ENCODE results near the gene SCD5.

SCD5 gene

DNA sequence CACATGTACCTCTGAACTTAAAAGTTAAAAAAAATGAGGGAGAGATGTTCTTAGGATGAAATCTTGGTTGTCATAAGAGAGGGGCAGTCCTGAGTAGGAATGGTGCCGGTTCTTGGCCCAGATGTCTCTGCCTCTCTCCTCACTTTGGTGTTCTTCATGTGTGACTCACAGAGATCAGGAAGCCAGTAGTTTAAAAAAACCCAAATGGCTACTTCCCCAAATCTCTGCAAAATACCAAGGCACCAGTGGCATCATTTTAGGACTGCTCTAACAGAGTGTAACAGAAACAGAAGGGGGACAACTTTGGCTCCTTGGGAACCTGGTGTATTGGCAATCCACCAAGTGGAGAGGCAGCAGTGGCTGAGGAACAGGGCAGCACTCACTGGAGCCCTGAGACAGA lies 116.8 kb downstream of the SCD5 start:
- no peak for DNase-seq

GRCh38 chr4:82680834-82681233 lies 117.8 kb downstream of the SCD5 start:
- no peak for DNase-seq

DNA sequence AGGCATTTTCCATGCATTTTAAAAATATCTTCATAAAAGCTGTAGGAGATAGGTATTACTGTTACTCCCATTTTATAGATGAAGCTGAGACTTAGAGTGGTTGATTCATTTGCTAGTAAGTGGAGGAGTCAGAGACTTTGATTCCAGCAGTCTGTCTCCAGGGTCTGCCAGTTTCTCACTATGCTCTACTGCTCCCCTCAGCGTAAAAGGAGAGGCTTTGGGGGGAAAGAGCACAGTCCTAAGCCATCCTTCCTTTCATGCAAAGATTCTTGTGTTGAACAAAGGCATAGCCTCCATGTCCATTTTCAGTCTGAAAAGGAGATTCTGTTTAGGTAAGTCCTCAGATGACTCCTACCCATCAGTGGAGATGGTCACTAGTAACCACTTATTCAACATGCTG lies 119.1 kb downstream of the SCD5 start:
- no peak for DNase-seq

DNA sequence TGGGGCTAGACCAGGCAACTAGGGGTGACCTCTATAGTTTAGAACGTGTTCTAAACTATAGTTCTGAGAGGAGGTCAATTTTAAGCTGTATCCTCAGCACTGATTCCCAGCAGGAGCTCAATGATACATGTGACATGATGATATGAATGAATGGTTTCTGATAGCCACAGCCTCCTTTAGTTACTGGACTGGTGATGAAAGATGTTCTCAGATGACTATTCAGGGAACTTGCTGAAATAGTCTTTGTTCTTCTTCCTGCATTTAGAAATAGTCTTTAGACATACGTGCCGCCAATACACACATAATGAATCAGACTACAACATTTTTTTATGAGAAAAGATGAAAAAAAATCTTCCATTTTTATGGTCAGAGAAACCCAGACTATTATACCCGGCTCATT lies 120.5 kb downstream of the SCD5 start:
- DNase-seq, result no peak

GRCh38 chr4:82677327-82677726 lies 121.3 kb downstream of the SCD5 start:
- DNase-seq, result no peak

GRCh38 chr4:82667761-82668480 lies 130.7 kb downstream of the SCD5 start:
- DNase-seq, result no peak

- no peak for DNase-seq
Measured at GRCh38 chr4:82666970-82667665, 131.5 kb downstream of the SCD5 start.

DNA sequence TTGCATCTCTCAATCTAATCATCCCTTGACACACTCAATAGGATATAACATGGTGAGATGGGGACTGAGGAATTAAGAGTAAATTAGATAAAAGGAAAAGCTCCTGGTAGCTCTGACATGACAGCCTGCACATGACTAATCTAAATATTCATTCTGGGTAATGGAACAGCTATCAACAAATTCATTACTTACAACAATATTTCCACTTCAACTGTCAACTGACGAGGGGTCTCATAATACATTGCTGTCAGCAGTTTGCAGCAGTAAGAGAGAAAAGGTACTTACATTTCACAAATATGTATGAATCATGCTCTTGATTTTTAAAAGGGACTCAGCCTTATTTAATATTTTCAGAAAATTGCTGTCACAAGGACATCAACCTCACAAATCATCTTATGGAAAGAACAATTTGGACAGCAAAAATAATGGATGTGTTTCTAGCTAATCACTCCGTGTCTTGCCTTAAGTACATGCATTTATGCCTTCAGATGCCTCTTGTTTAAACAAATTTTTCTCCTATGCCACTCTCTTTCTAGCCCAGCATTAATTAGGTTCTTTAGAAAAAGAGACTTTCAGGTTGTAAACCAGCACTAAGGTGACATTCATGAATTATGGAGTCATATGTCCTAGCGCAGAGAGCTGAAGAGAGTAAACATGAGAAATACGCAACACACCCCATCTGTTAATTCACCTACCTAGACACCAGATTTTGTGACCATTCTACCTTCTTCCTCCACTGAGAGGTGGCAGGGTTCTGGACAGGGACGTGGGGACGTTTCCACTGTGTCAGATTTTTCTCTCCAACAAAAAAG lies 137.2 kb downstream of the SCD5 start:
- no peak for DNase-seq

DNA sequence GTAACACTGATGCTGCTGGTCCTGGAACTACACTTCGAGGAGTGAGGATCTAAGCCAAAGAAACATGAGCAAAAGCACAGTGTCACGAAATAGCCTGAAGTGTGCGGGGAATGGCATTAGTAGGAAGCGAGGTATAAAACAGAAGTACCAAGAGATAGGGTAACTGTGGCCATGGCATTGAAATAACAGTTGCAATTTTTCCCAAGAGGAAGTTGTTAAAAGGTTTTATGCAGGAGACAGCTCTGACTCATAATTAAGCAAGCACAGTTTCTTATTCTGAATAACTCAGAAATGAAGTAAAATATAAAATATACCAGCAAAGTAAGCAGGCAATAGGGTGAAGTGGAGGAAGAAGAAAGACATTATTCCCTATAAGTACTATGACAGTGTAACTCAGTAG lies 146.5 kb downstream of the SCD5 start:
- DNase-seq, result no peak

GRCh38 chr4:82650868-82651267 lies 147.7 kb downstream of the SCD5 start:
- DNase-seq, result no peak

GRCh38 chr4:82648356-82648755 lies 150.2 kb downstream of the SCD5 start:
- DNase-seq, result no peak

GRCh38 chr4:82645936-82646565 lies 152.5 kb downstream of the SCD5 start:
- DNase-seq, result no peak

GRCh38 chr4:82644734-82645126 lies 153.9 kb downstream of the SCD5 start:
- DNase-seq, result no peak

DNA sequence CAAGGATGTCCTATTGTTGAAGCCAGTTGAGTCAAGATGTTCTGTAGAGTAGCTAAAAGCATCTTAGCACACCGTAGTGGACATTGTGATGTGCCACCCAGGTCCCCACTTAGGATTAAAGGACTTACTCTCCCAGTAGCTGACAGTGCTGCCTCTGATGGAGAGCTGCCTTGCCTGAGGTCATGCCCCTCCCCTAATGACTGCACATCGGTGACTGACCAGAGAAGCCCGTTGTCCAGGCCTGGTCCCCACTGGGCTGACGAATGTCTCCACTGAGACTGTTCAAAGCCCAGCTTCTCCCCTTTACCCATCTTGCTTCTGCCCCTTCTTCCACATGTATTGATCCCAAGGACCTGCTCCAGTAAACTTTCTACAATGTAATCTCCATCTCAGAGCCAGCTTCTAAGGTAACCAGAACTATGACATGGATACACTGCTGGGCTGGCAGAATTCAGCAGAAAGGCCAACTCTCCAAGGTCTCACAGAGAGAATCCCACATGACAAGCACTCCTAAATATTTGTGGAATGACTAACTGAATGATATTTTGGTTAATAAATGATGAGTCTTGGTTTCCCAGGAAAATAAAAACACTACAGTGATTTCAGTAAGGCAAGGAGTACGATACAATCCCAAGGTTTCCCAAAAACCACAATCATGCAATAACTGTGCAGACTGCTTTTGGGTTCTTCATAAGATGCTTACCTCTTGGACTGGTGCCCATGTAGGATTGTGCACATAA lies 154.4 kb downstream of the SCD5 start:
- DNase-seq, result no peak

DNA sequence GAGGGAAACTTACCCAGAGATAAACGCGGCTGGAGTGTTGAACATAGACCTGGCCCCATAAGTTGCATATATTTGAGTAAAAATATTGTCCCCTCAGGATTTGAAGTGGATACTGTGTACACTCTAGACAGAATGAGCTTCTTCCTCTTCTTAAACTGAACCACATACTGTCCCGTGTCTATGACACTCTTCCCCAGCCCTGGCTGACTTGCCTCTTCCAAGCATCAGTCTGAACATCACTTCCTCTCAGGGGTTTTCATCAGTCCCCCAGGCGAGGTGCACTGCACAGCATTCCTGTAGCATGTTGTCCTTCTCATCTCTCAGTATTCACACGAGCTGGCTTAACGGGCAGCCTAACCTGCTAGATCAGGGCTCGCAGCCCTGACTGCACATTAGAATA lies 156.3 kb downstream of the SCD5 start:
- no peak for DNase-seq

GRCh38 chr4:82640540-82640939 lies 158.1 kb downstream of the SCD5 start:
- no peak for DNase-seq

DNA sequence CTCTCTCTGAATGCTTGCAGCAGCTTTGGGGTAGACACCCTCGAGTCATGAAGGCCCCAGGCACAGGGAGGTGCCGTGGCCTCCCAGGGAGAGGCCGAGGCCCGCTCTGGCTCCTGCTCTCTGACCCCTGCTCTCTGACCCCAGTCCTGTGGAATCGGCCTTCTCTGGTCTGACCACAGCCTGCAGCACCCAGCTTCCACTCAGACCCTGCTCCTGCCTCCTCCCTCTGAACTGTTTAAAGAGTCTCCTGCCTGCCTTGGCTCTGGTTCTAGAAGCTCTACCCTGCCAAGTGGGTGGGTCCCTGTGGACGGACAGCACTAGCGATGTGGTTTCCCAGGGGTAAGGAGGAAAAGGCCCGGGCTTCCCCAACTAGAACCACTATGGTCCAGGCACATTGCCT lies 158.6 kb downstream of the SCD5 start:
- DNase-seq, result no peak

DNA sequence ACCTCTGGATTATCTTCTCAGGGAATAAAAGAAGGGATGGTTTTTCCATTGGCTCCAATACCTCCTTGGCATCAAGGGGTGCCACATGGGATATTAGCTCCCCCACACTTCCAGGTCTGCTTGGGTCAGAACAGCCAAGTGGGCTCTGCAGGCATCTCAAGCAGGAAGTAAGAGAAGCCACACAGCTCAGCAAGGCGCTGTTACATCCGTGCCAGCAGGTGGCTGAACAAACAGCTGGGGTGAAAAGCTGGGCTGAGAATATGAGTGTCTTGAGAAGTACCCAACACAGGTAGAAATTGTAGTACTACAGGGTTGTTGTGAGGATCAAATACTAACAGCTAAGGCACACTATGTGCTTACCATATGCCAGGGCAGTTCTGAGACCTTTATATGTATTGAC lies 160.1 kb downstream of the SCD5 start:
- no peak for DNase-seq

DNA sequence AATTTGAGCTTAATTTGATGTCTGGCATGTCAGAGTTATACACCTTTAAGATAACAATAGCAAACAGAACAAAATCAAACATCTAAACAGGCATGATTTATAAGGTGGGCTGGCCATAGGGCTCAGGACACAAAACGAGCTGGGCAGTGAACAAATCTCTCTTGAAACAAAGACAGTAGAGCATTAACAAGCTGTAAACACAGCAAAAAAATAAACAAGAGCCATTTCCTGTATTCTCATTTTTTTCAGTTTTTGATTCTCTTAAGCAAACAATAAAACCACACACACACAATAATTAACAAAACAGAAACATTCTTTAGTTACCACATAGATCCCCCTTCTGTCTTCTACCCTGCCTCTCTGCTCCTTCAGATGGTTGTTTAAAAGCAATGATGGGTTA lies 168.5 kb downstream of the SCD5 start:
- no peak for DNase-seq

GRCh38 chr4:82629238-82630000 lies 169.2 kb downstream of the SCD5 start:
- no peak for DNase-seq

- no peak for DNase-seq
Measured at GRCh38 chr4:82626251-82626868, 172.2 kb downstream of the SCD5 start.

Data from right forelimb (tissue), 1 donor.